ENCODE measurements around the gene TMEM120B.

- no peak for TF ChIP-seq ZNF121 (tag by site-specific recombination; IDR thresholded peaks at IDR 0.05)
- no peak for TF ChIP-seq REST (tag by site-specific recombination; IDR thresholded peaks at IDR 0.05)
- no peak for TF ChIP-seq ZNF184 (tag by site-specific recombination; IDR thresholded peaks at IDR 0.05)
- TF ChIP-seq ZNF274 (IDR thresholded peaks at IDR 0.05; ENCODE audit: low read length): no peak
- TF ChIP-seq ZNF274 (tag by site-specific recombination; IDR thresholded peaks at IDR 0.05; ENCODE audit: borderline replicate concordance): no peak
- no peak for TF ChIP-seq CTCF (tag by site-specific recombination; IDR thresholded peaks at IDR 0.05)
- no peak for TF ChIP-seq OSR2 (tag by site-specific recombination; IDR thresholded peaks at IDR 0.05)
- TF ChIP-seq PBX3 (CRISPR knock-in tag; IDR thresholded peaks at IDR 0.05): no peak
- no peak for TF ChIP-seq SP2 (tag by site-specific recombination; IDR thresholded peaks at IDR 0.05)
- TF ChIP-seq ZNF24 (tag by site-specific recombination; IDR thresholded peaks at IDR 0.05): no peak
- no peak for TF ChIP-seq ZNF175 (tag by site-specific recombination; IDR thresholded peaks at IDR 0.05)
- TF ChIP-seq ZFP69B (tag by site-specific recombination; IDR thresholded peaks at IDR 0.05): no peak
- TF ChIP-seq YY2 (tag by site-specific recombination; IDR thresholded peaks at IDR 0.05): no peak
These were observed 62.5 kb downstream of the TMEM120B start for GRCh38 chr12:121774968-121775474.

Data from HEK293 (cell line).